HK-2 (cell line): ENCODE results near the gene USP53.
A peak's percentile ranks its signal among the peaks of the same experiment; 100 is the strongest.
"Not testable (repeated sequence)": the region's sequence is repeated elsewhere in the genome, so short reads cannot be mapped to it uniquely, and the experiment has no call there.

Source experiments
- DNase-seq: peaks from one replicate; pipeline ENCODE4 v3.0.0-alpha.2; 2018; ENCODE audit not compliant: unreplicated experiment

The USP53 gene

GRCh38 chr4:119271361-119272085, 59.0 kb downstream of the USP53 start:
- DNase-seq, result no peak

GRCh38 chr4:119279541-119279940, 67.0 kb downstream of the USP53 start:
- DNase-seq, result not testable (repeated sequence)

GRCh38 chr4:119279945-119280344, 67.4 kb downstream of the USP53 start:
- not testable (repeated sequence) for DNase-seq

- no peak for DNase-seq
These were observed 68.9 kb downstream of the USP53 start for GRCh38 chr4:119281393-119281792.

GRCh38 chr4:119284876-119285780, 72.6 kb downstream of the USP53 start:
- DNase-seq, result no peak

GRCh38 chr4:119286377-119287002, 74.0 kb downstream of the USP53 start:
- no peak for DNase-seq

- no peak for DNase-seq
These were observed 76.8 kb downstream of the USP53 start for GRCh38 chr4:119289313-119289712.

- DNase-seq, result no peak
These were observed 78.1 kb downstream of the USP53 start for GRCh38 chr4:119290598-119290997.

- DNase-seq, result no peak
These were observed 83.8 kb downstream of the USP53 start for GRCh38 chr4:119296356-119296755.

- no peak for DNase-seq
These were observed 85.3 kb downstream of the USP53 start for GRCh38 chr4:119297795-119298194.

- DNase-seq, result no peak
These were observed 86.8 kb downstream of the USP53 start for GRCh38 chr4:119299260-119299671.

- DNase-seq, result no peak
These were observed 87.2 kb downstream of the USP53 start for GRCh38 chr4:119299741-119300100.

GRCh38 chr4:119300101-119300978, 87.8 kb downstream of the USP53 start:
- peak; percentile 98 for DNase-seq

GRCh38 chr4:119302073-119302832, 89.7 kb downstream of the USP53 start:
- no peak for DNase-seq

- DNase-seq, result no peak
These were observed 91.2 kb downstream of the USP53 start for GRCh38 chr4:119303587-119304305.

- no peak for DNase-seq
These were observed 91.9 kb downstream of the USP53 start for GRCh38 chr4:119304431-119304830.

- no peak for DNase-seq
These were observed 95.1 kb downstream of the USP53 start for GRCh38 chr4:119307606-119308005.

GRCh38 chr4:119310826-119311225, 98.3 kb downstream of the USP53 start:
- DNase-seq, result no peak

- no peak for DNase-seq
These were observed 100.7 kb downstream of the USP53 start for GRCh38 chr4:119313237-119313636.

GRCh38 chr4:119314356-119314755, 101.8 kb downstream of the USP53 start:
- no peak for DNase-seq
